ENCODE data around the gene YOD1. TPM values are rescaled to one million over a fixed set of nuclear protein-coding genes. Genes with fewer than 3 reads are reported as not detected.

The YOD1 gene
- total RNA-seq, result 4.9 and 5.1 TPM in 2 replicates

DNA sequence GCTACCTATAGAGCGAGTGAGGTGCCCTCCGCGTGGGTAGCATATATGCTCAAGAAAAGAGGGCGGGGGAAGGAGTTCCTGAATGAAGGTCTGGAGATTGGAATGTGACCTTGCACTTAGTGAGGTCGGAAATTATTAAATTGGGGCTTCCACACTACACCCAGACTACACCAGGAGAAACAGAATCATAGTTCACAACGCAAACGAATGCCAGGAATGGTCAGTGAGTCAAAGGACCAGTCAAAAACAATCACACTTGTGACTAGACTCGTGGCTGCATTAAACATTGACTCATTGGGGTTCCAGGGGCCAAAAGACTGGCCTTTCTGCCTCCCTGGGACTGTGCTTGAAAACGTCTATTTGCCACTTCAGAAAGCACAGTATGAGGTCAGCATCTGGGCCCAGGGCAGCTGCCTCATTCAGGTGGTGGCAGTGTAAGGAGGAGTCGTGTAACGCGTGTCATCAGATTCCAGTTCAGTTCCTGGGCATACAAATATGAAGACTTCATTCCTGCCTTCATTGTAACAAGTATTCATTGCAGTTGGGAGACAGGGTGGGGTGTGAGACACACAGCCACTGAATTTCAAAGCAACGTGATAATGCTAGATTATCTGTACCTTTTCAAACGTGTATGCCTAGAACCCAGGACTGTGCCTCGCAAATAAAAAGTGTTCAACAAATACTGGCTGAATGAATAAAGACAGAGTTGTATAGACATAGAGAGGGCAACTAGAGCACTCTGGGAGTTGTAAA lies at the start of gene YOD1:
Gene YOD1 (minus strand): TSS at position 18 of the 753 bp plus-strand sequence. CDS start 178 bp downstream, outside the sequence.
- DNase-seq (ENCODE audit: extremely low read depth, low read depth, low spot score), result no peak

DNA sequence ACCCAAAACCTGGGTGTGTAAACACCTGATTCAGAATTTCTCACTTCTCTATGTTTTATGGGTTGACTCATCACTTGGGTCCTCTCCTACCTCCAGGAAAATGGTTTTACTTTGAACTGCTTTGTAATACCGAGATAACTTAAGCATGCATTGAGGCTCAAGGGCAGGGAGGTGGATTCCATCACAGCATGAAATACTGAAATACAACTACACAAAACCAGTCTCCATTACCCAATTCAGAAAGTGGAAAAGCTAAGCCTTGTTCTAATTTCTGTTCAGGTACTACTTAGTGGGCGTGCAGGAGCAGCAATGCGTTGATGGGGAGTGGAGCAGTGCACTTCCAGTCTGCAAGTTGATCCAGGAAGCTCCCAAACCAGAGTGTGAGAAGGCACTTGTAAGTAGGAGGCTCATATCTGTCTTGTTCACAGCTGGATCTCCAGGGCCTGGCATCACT lies 46.9 kb upstream of the YOD1 start:
- DNase-seq (ENCODE audit: extremely low read depth, low read depth, low spot score), result no peak

- no peak for DNase-seq (ENCODE audit: extremely low read depth, low read depth, low spot score)
Measured at GRCh38 chr1:207093944-207094343, 42.9 kb upstream of the YOD1 start.

GRCh38 chr1:207091200-207091908 lies 40.3 kb upstream of the YOD1 start:
- no peak for DNase-seq (ENCODE audit: extremely low read depth, low read depth, low spot score)

GRCh38 chr1:207089627-207090355 lies 38.8 kb upstream of the YOD1 start:
- no peak for DNase-seq (ENCODE audit: extremely low read depth, low read depth, low spot score)

DNA sequence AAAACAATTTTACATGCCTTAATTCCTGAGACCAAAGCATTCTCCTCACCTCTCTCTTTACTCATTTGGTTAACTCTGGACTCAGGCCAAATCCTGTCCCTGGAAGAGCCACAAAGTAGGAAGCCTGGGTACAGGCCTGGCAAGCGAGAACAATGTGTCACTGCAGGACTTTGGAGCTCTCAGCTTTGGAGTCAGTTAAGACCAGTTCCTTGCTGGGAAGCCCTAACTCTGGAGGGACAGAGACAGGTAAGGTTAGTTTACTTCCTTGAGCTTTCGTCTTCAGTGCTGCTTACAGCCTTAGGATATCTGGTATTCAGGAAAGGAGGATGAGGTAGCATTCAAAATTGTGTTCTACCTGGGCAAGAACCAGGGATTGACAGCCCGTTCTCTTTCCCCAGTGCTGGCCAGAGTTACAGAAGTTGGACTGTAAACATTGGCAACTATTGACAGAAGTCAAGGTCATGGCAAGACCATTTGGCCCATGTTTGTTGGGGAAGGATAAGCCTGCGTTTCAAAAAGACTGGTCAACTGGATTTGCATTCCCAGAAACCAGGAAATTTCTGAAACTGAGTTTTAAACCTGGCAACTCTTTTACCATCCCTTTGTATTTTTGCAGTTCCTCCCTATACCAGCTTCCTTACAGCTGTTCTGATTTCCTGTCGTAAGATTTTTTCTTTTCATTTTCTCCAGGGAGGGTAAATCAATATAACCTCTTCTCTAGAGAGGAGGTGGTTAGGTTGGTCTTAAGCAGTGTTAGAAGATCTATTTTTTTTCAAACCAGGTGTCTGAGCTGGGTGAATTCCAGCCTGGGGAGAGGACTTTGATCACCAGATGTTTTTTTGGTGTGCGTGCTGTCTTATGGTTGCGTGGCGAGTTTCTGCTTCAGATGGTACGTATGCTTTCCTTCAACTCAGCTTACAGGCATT lies 38.0 kb upstream of the YOD1 start, which contains the start of gene C4BPB:
Gene C4BPB (plus strand): TSS at position 160 of the 926 bp plus-strand sequence. CDS start 672 bp downstream, at position 832.
- no peak for DNase-seq (ENCODE audit: extremely low read depth, low read depth, low spot score)

- no peak for DNase-seq (ENCODE audit: extremely low read depth, low read depth, low spot score)
Measured at GRCh38 chr1:207088161-207088560, 37.2 kb upstream of the YOD1 start.

- no peak for DNase-seq (ENCODE audit: extremely low read depth, low read depth, low spot score)
Measured at GRCh38 chr1:207085887-207086286, 34.9 kb upstream of the YOD1 start.

GRCh38 chr1:207084701-207085180 lies 33.7 kb upstream of the YOD1 start:
- peak; percentile 41 for DNase-seq (ENCODE audit: extremely low read depth, low read depth, low spot score)

GRCh38 chr1:207084232-207084631 lies 33.2 kb upstream of the YOD1 start:
- no peak for DNase-seq (ENCODE audit: extremely low read depth, low read depth, low spot score)

DNA sequence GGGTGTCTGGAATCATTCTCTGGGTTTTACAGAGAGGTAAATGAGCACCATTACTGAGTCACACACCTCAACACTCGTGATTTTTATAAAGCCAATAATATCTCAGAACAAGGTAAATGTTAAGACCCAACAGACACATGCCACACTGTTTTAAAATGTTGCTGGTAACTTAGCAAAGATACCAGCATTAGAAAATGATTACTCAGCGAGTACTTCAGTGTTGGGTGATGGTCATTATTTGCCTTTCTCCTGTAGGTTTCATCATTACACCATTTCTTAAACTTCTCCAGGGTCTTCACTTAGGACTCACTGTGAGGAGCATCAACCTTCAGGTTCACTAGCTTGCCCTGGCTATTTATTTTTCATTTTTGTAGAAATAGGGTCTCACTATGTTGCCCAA lies 30.8 kb upstream of the YOD1 start:
- no peak for DNase-seq (ENCODE audit: extremely low read depth, low read depth, low spot score)

DNA sequence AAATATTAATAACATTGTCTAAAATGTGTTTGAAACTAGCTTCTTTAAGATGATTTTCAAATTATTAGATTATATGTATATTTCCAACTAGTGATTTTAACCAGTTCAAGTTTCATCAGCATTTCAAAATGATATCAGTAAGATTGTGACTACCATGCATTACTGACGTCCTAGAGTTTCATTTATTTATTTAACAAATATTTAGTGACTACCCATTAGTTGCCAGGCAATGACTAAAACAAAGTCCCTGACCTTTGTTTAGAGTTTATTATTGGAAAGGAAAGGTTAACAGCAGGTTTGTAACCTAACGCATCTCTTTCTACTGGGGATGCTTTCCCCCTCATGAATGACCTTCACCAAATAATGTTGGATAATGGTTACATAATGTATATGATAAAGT lies 30.1 kb upstream of the YOD1 start:
- no peak for DNase-seq (ENCODE audit: extremely low read depth, low read depth, low spot score)

GRCh38 chr1:207079706-207080241 lies 28.8 kb upstream of the YOD1 start:
- DNase-seq (ENCODE audit: extremely low read depth, low read depth, low spot score), result no peak

DNA sequence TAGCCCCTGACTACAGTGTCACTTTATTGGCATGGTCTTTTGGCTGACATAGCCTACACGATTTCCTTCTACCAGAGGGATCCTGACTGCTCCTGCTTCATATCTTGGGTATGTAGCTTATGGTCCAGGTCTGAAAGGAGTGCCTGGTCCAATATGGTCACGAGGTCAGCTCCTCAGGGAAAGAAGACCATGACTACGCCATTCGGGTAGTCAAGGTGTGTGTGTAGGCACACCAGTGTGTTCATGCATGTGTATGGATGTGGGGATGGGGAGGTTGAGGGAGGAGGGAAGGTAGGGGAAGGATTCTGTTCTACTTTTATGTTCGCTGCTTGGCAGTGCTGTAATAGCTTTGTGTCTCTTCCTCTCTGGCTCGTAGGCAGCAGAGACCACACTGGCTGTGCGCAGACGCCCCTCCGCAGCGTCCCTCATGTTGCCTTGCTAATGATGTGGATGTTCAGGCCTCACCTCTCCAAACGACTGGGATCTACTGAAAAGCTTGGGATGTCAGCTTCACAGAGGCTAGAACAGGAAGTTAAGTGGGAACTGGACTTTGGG lies 27.6 kb upstream of the YOD1 start:
- no peak for DNase-seq (ENCODE audit: extremely low read depth, low read depth, low spot score)

DNA sequence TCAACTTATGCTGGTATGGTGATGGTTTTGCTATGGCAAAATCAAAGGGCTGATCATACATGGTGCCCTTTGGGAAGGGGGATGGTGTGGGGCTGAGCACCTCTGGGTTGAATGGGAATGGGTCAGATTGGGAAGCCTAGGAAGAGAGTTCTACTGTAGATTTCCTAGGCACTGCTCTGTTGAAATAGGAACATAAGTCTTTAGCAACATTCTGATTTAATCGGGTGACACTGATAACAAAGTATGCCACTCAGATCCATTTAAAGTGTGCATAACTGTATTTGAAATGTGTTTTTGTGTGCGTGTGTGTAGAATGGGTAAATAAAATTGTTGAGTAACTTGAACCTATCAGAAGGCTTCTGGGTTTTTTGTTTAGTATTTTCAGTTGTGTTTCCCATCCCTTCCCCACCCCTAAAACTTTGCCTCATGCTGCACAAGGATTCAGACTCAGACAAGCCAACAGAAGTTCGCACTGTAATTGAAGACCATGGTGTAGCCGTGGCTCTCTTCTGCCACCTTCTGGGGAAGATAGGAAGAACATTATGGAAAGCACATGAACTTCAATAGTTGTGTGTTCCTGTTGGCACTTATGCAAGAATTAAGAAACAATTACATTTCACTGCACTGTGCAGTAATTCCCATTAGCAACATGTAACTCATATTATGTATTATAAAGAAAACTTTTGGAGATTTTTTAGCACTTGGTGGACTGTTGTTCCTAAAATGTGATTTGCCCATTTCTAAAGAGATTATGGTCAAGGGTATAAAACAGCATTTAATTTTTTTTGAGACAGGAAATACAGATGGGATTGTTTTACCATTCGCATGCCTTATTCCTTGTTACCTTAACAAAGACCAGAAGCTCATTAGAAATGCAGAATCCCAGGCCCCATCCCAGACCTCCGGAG lies 26.7 kb upstream of the YOD1 start:
- peak; percentile 64 for DNase-seq (ENCODE audit: extremely low read depth, low read depth, low spot score)

DNA sequence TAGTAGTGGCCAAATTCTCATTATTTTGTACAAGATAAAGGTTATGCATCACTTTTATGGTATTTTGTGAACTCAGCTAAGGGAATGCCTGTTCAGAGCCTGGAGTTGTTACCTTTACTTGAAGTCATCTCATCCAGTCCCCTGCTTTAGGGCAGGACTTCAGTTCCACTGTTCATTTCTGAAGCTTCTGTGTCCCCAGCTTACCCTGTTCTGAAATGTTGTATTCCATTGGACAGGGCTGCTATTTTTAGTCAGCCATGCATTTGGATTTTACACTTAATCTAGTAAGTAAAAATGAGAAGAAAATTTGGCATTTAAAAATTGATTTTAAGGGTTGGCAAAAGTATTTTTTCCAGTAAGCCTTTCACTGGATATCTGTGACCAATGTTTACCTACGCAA lies 26.0 kb upstream of the YOD1 start:
- DNase-seq (ENCODE audit: extremely low read depth, low read depth, low spot score), result no peak

DNA sequence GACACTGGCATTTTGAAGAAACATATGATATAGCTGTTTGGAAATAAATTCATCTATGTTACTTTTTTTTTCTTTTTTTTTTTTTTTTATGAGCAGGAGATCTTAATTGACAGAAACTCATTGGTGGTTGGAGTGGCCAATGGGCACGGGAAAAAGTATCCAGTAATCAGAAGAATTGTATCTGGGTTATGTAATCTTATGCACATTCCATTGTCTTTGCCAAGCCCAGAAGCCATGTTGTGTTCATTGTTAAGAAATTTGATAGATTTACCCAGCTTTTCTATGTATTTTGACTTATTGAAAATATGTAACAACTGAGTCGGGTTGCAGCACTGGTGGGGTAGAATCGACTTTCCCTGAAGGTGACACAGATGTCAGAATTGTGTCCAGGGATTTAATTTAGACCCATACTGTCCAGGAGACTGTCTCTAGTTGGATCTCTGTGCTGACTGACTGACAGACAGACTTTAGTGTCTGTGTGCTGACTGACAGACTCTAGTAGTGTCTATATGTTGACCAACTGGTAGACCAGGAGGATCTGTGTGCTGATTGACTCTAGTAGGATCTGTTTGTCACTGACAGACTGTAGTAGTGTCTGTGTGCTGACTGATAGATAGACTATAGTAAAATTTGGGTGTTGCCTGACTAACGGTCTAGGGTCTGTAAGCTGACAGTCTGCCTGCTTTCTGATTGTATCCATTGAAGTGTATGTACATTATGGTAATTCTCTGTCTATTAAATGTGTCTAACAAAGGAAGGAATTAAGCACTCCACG lies 25.4 kb upstream of the YOD1 start:
- no peak for DNase-seq (ENCODE audit: extremely low read depth, low read depth, low spot score)
